ENCODE results near the gene ZBTB21.

Gene ZBTB21

DNA sequence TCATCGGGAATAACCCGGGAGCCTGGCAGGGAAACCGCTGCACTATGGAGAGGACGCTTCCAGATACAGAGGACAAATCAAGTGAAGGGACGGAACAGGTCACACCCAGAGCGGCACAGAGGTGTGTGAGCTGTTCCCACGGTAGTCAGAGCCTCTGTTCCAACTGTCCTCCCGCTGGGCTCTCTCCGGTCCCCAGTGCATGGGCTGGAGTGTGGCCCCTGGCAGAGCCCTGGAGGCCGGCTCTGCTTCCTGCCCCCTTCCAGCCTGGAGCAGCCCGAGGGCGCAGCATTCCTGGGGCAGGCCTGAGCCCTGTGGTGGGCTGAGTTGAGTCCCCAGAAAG, 11.9 kb upstream of the ZBTB21 start:
- DNase-seq: no peak
- Histone ChIP-seq H3K36me3 (no peaks in the 10 kb centered on the region), H3K27me3 (peaks cover 17% of the 10 kb centered on the region), H3K4me3 (ENCODE audit: low read depth, low read length) (no peak overlapping the region), H3K4me1 (no peaks in the 10 kb centered on the region), H3K9me3 (no peaks in the 10 kb centered on the region)
- TF ChIP-seq, protein P1, sequence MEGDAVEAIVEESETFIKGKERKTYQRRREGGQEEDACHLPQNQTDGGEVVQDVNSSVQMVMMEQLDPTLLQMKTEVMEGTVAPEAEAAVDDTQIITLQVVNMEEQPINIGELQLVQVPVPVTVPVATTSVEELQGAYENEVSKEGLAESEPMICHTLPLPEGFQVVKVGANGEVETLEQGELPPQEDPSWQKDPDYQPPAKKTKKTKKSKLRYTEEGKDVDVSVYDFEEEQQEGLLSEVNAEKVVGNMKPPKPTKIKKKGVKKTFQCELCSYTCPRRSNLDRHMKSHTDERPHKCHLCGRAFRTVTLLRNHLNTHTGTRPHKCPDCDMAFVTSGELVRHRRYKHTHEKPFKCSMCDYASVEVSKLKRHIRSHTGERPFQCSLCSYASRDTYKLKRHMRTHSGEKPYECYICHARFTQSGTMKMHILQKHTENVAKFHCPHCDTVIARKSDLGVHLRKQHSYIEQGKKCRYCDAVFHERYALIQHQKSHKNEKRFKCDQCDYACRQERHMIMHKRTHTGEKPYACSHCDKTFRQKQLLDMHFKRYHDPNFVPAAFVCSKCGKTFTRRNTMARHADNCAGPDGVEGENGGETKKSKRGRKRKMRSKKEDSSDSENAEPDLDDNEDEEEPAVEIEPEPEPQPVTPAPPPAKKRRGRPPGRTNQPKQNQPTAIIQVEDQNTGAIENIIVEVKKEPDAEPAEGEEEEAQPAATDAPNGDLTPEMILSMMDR (IDR thresholded peaks at IDR 0.05; ENCODE audit: low read depth, low read length): no peak

GRCh38 chr21:42021371-42022090, 11.4 kb upstream of the ZBTB21 start:
- Histone ChIP-seq H3K9me3 (no peaks in the 10 kb centered on the region), H3K27me3 (peaks cover 17% of the 10 kb centered on the region), H3K4me1 (no peaks in the 10 kb centered on the region), H3K4me3 (ENCODE audit: low read depth, low read length) (no peak overlapping the region), H3K36me3 (no peaks in the 10 kb centered on the region)
- TF ChIP-seq, protein P1 (IDR thresholded peaks at IDR 0.05; ENCODE audit: low read depth, low read length): no peak
- no peak for DNase-seq

GRCh38 chr21:42019706-42020105, 9.5 kb upstream of the ZBTB21 start:
- Histone ChIP-seq H3K36me3 (no peaks in the 10 kb centered on the region), H3K4me1 (no peaks in the 10 kb centered on the region), H3K4me3 (ENCODE audit: low read depth, low read length) (no peak overlapping the region), H3K27me3 (peaks cover 7% of the 10 kb centered on the region), H3K9me3 (no peaks in the 10 kb centered on the region)
- TF ChIP-seq, protein P1 (IDR thresholded peaks at IDR 0.05; ENCODE audit: low read depth, low read length): no peak
- DNase-seq: no peak

DNA sequence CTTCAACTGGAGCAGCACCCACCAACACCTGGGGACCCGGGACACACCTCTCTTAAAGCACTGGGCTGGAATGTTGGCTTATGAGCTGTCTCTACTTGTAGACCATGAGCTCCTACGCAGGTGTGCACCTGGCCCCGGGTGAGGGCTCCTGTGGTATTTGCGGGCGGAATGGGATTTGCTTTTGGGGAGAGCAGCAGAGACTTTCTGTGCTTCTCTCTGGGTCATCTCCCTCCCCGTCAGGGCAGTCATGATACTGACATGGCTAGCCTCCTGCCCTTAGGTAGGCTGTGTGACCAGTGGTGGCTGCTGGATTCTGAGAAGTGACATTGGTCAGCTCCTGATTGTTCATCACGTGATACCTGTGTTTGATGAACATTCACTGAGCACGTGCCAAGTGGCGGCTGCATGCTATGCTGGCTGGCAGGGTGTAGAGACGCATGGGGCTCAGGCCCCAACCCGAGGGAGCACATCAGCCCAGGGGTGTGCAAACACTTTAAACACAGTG, 9.0 kb upstream of the ZBTB21 start:
- TF ChIP-seq, protein P1 (IDR thresholded peaks at IDR 0.05; ENCODE audit: low read depth, low read length): no peak
- Histone ChIP-seq H3K4me1 (no peaks in the 10 kb centered on the region), H3K36me3 (no peaks in the 10 kb centered on the region), H3K4me3 (ENCODE audit: low read depth, low read length) (no peak overlapping the region), H3K27me3 (peaks cover 1% of the 10 kb centered on the region; the same call in 1 of the 2 replicates), H3K9me3 (no peaks in the 10 kb centered on the region)
- DNase-seq: no peak

DNA sequence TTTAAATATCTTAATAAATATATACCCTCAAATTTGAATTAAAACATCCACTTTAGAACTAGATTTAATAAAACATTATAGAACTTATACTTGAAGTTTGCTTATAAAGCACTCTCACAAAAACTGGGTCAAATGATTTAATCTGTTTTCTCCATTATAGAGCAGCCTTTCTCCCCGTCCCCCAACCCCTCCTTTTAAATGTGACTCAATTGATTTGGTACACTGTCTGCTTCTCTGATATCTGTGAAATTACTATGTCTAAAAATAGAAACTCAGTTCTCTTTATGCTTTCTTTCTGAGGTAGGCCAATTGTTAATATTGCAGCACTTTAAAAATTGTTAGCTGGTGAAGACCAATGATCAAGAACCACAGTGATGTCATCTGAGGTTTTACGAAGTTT, 6.9 kb upstream of the ZBTB21 start:
- TF ChIP-seq, protein P1 (IDR thresholded peaks at IDR 0.05; ENCODE audit: low read depth, low read length): no peak
- no peak overlapping the region for H3K4me3 ChIP-seq (ENCODE audit: low read depth, low read length)
- no peaks in the 10 kb centered on the region for H3K4me1 ChIP-seq
- no peaks in the 10 kb centered on the region for H3K36me3 ChIP-seq
- no peaks in the 10 kb centered on the region for H3K9me3 ChIP-seq
- DNase-seq: no peak
- no peaks in the 10 kb centered on the region for H3K27me3 ChIP-seq

GRCh38 chr21:42016364-42016985, 6.3 kb upstream of the ZBTB21 start:
- no peak for DNase-seq
- Histone ChIP-seq H3K4me1 (no peaks in the 10 kb centered on the region), H3K27me3 (no peaks in the 10 kb centered on the region), H3K9me3 (no peaks in the 10 kb centered on the region), H3K4me3 (ENCODE audit: low read depth, low read length) (no peak overlapping the region), H3K36me3 (no peaks in the 10 kb centered on the region)
- TF ChIP-seq, protein P1 (IDR thresholded peaks at IDR 0.05; ENCODE audit: low read depth, low read length): no peak

All from BE2C (cell line).